Measurements from ENCODE around the gene DNPH1. TPM values are rescaled to one million over a fixed set of nuclear protein-coding genes. Genes with fewer than 3 reads are reported as not detected.
A peak's percentile ranks its signal among the peaks of the same experiment; 100 is the strongest.

Gene DNPH1
- total and polyA plus RNA-seq, 9 of the 15 experiments (the other 6 are each of a cell fraction or from before 2014, with no cell fraction given), result 7.3 to 300 (median 68.7) TPM

- TF ChIP-seq RREB1 (CRISPR knock-in tag; IDR thresholded peaks at IDR 0.05) (0 out of 2 replicates have a peak, but pooled peaks have one; percentile 41), ZNF175 (CRISPR knock-in tag; IDR thresholded peaks at IDR 0.05; ENCODE audit: low read depth) (no peak), ZBTB17 (CRISPR knock-in tag; IDR thresholded peaks at IDR 0.05) (peak; percentile 77; the same call in 1 of the 2 replicates), ZNF280B (CRISPR knock-in tag; IDR thresholded peaks at IDR 0.05) (no peak), MLLT1 (IDR thresholded peaks at IDR 0.05) (peak; percentile 17 to 52; a peak in 2 of 4 replicates), RUNX1 (IDR thresholded peaks at IDR 0.05; ENCODE audit: low read depth) (no peak), THRB (CRISPR knock-in tag; conservative IDR thresholded peaks at IDR 0.05) (peak; percentile 87), ZNF830 (CRISPR knock-in tag; IDR thresholded peaks at IDR 0.05) (no peak; the same call in 1 of the 2 replicates), AFF1 (IDR thresholded peaks at IDR 0.05; ENCODE audit: low read depth in 1 of 2, partially characterized antibody in 2 of 2) (no peak), RB1 (IDR thresholded peaks at IDR 0.05; ENCODE audit: low read depth) (peak; percentile 66), MAFF (IDR thresholded peaks at IDR 0.05; ENCODE audit: low read length) (no peak), SMARCA4 (IDR thresholded peaks at IDR 0.05) (peak; percentile 56; the same call in 1 of the 2 replicates)
Measured at GRCh38 chr6:43181942-43182860, 47.1 kb downstream of the DNPH1 start, which contains the start of gene CUL9 (continued).
